ENCODE results near the gene TH. TPM values are rescaled to one million over a fixed set of nuclear protein-coding genes. Genes with fewer than 3 reads are reported as not detected.
"Not testable (repeated sequence)": the region's sequence is repeated elsewhere in the genome, so short reads cannot be mapped to it uniquely, and the experiment has no call there.

Gene TH
- total RNA-seq, 2 experiments from 2014 or later, result not detected

DNA sequence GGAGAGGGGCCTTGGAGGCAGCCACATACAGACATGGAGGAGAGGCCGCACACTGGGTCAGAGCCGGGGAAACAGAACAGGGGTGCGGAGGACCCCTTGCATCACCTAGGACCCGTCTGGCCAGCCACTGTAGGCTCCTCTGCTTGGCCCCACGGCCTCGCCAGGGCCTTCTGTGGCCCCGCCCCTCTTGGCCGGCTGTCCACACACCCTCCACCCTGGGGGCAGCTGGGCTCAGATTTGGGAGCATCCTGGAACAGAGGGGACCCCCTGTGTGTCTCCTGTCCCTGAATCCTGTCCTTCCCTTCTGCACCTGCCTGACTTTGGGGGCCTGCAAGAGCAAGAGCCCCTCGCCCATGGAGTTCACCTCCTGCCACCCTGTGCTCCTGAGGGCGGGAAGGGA, 7.9 kb upstream of the TH start:
- Mint-ChIP-seq H3K36me3 (no peaks in the 10 kb centered on the region), H3K27ac (no peak overlapping the region), H3K4me1 (no peaks in the 10 kb centered on the region), H3K4me3 (no peak overlapping the region), H3K27me3 (no peaks in the 10 kb centered on the region), H3K9me3 (no peaks in the 10 kb centered on the region)
- no peak for DNase-seq

GRCh38 chr11:2178906-2179494, 7.4 kb upstream of the TH start:
- Mint-ChIP-seq H3K4me1 (no peaks in the 10 kb centered on the region), H3K9me3 (no peaks in the 10 kb centered on the region), H3K27ac (no peak overlapping the region), H3K36me3 (no peaks in the 10 kb centered on the region), H3K4me3 (no peak overlapping the region), H3K27me3 (no peaks in the 10 kb centered on the region)
- no peak for DNase-seq

DNA sequence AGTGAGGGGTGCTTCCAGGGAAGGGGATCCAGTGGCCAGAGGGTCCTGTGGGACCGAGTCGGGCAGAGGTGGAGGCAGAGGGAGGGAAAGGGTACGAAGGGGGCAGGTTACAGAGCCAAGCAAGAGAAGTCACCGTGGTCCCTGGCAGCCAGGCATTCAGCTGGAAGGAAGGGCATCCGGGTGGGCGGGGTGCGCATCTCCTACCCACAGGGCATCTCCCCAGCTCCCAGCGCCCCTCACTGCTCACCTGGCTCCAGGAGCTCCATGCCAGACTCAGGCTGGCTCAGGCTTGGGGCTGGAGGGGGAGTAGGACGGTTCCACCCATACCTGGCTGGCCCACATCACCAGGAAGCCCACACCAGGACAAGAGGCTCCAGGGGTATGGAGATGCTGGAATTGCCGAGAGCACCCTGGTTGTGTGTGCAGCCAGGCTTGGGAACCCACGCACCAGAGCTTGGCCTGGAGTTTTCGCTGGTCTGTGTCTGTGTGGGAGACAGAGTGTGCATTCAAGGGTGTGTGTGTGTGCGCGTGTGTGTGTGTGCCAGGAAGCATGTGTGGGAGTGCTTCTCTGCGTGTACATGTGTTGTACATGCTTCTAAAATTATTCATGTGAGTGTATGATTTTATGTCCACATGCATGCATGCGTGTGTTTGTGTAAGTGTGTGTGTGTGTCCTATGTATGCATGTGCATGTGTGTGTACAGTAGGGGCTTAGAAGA, 6.6 kb upstream of the TH start:
- DNase-seq, H3K9me3 Mint-ChIP-seq, H3K27me3 Mint-ChIP-seq, H3K4me1 Mint-ChIP-seq, H3K27ac Mint-ChIP-seq, H3K4me3 Mint-ChIP-seq, H3K36me3 Mint-ChIP-seq: not testable (repeated sequence)

DNA sequence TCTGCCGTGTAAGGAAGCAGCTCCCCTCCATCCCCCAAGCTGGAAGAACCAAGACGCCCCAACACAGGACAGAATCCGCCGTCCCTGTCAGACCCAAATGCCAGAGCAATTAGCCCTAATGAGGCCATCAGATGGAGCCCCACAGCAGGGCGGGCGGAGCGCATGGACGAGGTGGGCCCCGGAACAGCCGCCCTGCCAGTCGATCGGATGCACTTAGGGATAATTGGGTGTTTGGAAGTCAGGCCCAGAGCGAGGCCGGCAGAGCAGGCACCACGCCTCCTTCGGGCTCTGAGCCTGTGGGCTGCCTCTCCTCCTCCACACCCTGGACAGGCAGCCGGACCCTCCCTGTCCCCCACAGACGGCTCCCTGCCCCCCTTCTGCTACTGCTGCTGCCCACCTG, 5.5 kb upstream of the TH start:
- no peak overlapping the region for H3K4me3 Mint-ChIP-seq
- H3K4me1 Mint-ChIP-seq, result no peaks in the 10 kb centered on the region
- no peaks in the 10 kb centered on the region for H3K27me3 Mint-ChIP-seq
- H3K27ac Mint-ChIP-seq, result no peak overlapping the region
- H3K36me3 Mint-ChIP-seq, result no peaks in the 10 kb centered on the region
- DNase-seq, result no peak
- H3K9me3 Mint-ChIP-seq, result no peaks in the 10 kb centered on the region

GRCh38 chr11:2176389-2176900, 4.8 kb upstream of the TH start:
- no peak overlapping the region for H3K4me3 Mint-ChIP-seq
- no peaks in the 10 kb centered on the region for H3K36me3 Mint-ChIP-seq
- no peaks in the 10 kb centered on the region for H3K27me3 Mint-ChIP-seq
- H3K27ac Mint-ChIP-seq, result no peak overlapping the region
- no peaks in the 10 kb centered on the region for H3K9me3 Mint-ChIP-seq
- no peaks in the 10 kb centered on the region for H3K4me1 Mint-ChIP-seq
- DNase-seq, result no peak

GRCh38 chr11:2175659-2176058, 4.0 kb upstream of the TH start:
- no peaks in the 10 kb centered on the region for H3K9me3 Mint-ChIP-seq
- no peak for DNase-seq
- H3K27ac Mint-ChIP-seq, result no peak overlapping the region
- H3K4me3 Mint-ChIP-seq, result no peak overlapping the region
- no peaks in the 10 kb centered on the region for H3K36me3 Mint-ChIP-seq
- H3K4me1 Mint-ChIP-seq, result no peaks in the 10 kb centered on the region
- H3K27me3 Mint-ChIP-seq, result no peaks in the 10 kb centered on the region

DNA sequence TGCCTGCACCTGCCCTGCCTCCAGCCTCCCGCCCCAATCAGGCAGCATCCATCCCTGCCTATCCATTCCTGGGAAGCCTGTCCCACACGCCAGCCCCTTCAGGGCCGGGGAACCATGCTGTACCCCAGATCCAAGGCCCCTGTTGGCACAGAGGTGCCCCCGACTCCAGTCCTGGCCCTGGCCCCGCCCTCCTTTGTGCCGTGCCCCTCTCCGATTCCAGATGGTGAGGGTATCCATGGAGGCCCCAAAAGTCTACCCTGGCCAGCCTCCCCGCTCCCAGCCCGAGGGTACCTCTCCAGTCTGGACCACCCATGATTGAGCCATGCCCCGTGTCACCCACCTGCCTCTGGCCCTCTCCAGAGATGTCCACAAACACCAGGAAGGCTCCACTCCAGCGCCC, 2.7 kb upstream of the TH start:
- H3K9me3 Mint-ChIP-seq, result no peaks in the 10 kb centered on the region
- no peak for DNase-seq
- H3K4me1 Mint-ChIP-seq, result no peaks in the 10 kb centered on the region
- H3K4me3 Mint-ChIP-seq, result no peak overlapping the region
- H3K27me3 Mint-ChIP-seq, result no peaks in the 10 kb centered on the region
- H3K27ac Mint-ChIP-seq, result no peak overlapping the region
- no peaks in the 10 kb centered on the region for H3K36me3 Mint-ChIP-seq

DNA sequence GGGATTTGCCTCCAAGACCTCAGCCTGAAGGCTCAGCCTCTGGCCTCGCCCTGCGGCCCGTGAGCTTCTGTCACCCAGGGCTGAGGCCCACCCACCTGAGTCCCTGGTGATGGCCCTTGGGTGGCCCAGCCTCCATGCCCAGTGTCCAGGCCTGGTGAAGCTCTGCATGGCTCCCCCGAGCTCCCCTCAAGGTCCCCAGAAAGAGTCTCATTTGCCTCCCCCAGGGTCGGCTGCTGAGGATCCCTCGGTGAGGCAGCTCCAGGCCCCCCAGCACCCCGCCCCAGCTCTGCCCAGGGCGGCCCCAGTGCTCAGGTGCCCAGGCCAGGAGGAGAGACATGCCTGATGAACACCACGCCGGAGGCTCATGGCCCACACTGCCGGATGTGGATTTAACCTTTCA, 2.1 kb upstream of the TH start:
- H3K4me3 Mint-ChIP-seq, result no peak overlapping the region
- H3K27me3 Mint-ChIP-seq, result no peaks in the 10 kb centered on the region
- H3K9me3 Mint-ChIP-seq, result no peaks in the 10 kb centered on the region
- no peaks in the 10 kb centered on the region for H3K36me3 Mint-ChIP-seq
- no peak overlapping the region for H3K27ac Mint-ChIP-seq
- no peak for DNase-seq
- H3K4me1 Mint-ChIP-seq, result no peaks in the 10 kb centered on the region

GRCh38 chr11:2173150-2173693, 1.6 kb upstream of the TH start:
- Mint-ChIP-seq H3K36me3 (no peaks in the 10 kb centered on the region), H3K9me3 (no peaks in the 10 kb centered on the region), H3K27me3 (no peaks in the 10 kb centered on the region), H3K4me1 (no peaks in the 10 kb centered on the region), H3K4me3 (no peak overlapping the region), H3K27ac (no peak overlapping the region)
- DNase-seq, result no peak

GRCh38 chr11:2172676-2173075, 1.1 kb upstream of the TH start:
- Mint-ChIP-seq H3K36me3 (no peaks in the 10 kb centered on the region), H3K4me1 (no peaks in the 10 kb centered on the region), H3K9me3 (no peaks in the 10 kb centered on the region), H3K27me3 (no peaks in the 10 kb centered on the region), H3K27ac (no peak overlapping the region), H3K4me3 (no peak overlapping the region)
- DNase-seq, result no peak

GRCh38 chr11:2169626-2170570, 1.7 kb downstream of the TH start:
- H3K36me3 Mint-ChIP-seq, result no peaks in the 10 kb centered on the region
- H3K4me1 Mint-ChIP-seq, result no peaks in the 10 kb centered on the region
- no peaks in the 10 kb centered on the region for H3K9me3 Mint-ChIP-seq
- H3K27me3 Mint-ChIP-seq, result peaks cover 4% of the 10 kb centered on the region
- H3K4me3 Mint-ChIP-seq, result no peak overlapping the region
- no peak overlapping the region for H3K27ac Mint-ChIP-seq
- DNase-seq, result no peak

- peaks cover 4% of the 10 kb centered on the region for H3K27me3 Mint-ChIP-seq
- no peaks in the 10 kb centered on the region for H3K36me3 Mint-ChIP-seq
- DNase-seq, result no peak
- no peaks in the 10 kb centered on the region for H3K4me1 Mint-ChIP-seq
- no peaks in the 10 kb centered on the region for H3K9me3 Mint-ChIP-seq
- no peak overlapping the region for H3K27ac Mint-ChIP-seq
- no peak overlapping the region for H3K4me3 Mint-ChIP-seq
Observed at GRCh38 chr11:2169005-2169378, 2.6 kb downstream of the TH start.

GRCh38 chr11:2168286-2169004, 3.2 kb downstream of the TH start:
- no peak overlapping the region for H3K27ac Mint-ChIP-seq
- H3K9me3 Mint-ChIP-seq, result no peaks in the 10 kb centered on the region
- DNase-seq, result no peak
- no peak overlapping the region for H3K4me3 Mint-ChIP-seq
- no peaks in the 10 kb centered on the region for H3K4me1 Mint-ChIP-seq
- H3K36me3 Mint-ChIP-seq, result no peaks in the 10 kb centered on the region
- H3K27me3 Mint-ChIP-seq, result peaks cover 8% of the 10 kb centered on the region

DNA sequence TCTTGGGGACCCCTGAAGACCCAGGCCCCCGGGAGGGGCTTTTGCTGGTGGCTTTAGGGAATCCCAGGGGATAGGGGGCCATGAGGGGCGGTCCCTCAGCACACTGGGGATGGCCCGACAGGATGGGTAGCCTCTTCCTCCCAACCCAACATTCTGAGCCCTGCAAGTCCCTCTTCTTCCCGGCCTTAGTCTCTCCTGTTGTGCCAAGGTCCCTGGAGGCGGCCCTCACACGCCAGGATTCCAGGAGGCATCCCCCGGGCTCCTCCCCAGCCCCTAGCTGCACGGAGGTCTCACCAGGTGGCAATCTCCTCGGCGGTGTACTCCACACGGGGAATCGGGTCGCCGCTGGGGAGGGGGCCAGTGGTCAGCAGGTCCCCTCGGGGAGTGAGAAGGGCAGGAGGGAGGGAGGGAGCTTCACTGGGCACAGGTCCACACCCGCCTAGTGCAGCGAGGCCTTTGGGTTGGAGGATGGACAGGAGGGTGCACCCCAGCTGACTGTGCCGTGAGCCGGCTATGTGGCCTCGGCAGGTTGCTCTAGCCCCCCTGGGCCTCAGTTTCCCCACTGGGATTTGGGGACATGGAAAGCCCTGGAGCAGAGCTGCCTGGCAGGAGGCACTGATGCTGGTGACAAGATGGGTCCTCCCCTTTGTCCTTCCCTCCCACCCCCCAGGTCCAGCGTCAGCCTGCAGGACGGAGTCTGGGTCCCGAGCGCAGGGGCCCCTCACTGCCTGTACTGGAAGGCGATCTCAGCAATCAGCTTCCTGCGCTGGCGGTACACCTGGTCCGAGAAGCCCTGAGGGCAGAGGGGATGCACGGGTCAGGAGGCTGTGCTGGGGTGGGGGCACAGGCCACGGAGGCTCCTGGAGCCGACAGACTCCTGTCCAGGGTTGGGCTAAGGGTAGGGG, 4.2 kb downstream of the TH start:
- Mint-ChIP-seq H3K27ac (no peak overlapping the region), H3K9me3 (no peaks in the 10 kb centered on the region), H3K4me1 (no peaks in the 10 kb centered on the region), H3K27me3 (peaks cover 8% of the 10 kb centered on the region), H3K36me3 (no peaks in the 10 kb centered on the region), H3K4me3 (no peak overlapping the region)
- no peak for DNase-seq

Measured in activated naive CD8-positive, alpha-beta T cell treated with anti-CD3 and anti-CD28 coated beads for 36 hours (primary cell).